Muscle of back (tissue), 11 donors: ENCODE data around the gene FAM110A. TPM values are rescaled to one million over a fixed set of nuclear protein-coding genes. Genes with fewer than 3 reads are reported as not detected.
"Not testable (repeated sequence)": the region's sequence is repeated elsewhere in the genome, so short reads cannot be mapped to it uniquely, and the experiment has no call there.

Experiments used
- DNase-seq, 3 donors: peaks; one replicate each; pipeline versions ENCODE4 v3.0.0 to v3.0.0-alpha.2; 2013
- polyA plus RNA-seq, 10 donors: library from polyadenylated mRNA; unstranded; fragments of 120-200 nt; gene quantifications; one replicate each; pipeline ENCODE4 v1.2.1, GENCODE V29; 2013; ENCODE audit not compliant: insufficient read length in 10 of 10

FAM110A gene
- polyA plus RNA-seq, 10 donors, result 8.3 to 21.4 (median 12.3) TPM

DNA sequence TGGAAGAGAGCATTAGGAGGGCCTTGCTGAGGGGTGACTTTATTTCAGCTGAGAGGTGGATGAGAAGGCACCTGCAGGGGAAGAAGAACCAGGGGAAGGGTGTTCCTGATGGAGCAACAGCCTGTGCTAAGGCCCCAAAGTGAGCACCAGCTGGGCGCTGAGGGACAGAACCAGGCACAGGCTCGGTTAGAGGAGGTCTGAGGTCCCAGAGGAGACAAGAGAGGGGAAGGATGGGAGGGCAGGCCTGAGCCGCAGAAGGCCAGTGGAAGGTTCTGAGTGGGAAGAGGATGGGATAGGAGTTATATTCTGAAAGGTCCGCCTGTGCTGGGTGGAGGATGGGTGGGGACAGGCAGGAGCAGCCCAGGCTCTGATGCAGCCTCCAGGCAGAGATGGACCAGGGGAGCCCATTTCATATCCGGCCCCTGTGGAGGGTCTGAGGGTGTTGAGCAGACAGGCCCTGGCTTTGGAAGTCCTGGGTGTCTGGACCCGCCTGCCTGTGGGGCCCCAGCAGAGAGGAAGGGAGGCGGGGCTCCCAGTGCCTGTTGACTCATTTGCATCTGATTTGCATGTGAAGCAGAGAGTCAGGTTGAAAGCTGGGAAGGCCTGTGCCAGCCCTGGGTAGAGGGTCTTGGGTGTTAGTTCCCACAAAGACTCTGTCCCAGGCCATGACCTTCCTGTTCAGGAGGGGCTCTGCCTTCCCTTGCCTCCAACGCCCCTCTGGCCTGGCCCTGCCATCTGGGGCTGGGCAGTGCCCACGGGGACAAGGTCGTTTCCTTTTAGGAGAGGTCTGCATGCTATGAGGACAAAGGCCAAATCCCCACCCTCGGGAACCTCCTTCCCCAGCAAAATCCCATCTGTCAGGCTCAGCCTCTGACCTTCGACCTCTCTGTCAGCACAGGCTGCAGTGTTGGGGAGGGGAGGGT is 10.6 kb upstream of the FAM110A start:
- no peak for DNase-seq

DNA sequence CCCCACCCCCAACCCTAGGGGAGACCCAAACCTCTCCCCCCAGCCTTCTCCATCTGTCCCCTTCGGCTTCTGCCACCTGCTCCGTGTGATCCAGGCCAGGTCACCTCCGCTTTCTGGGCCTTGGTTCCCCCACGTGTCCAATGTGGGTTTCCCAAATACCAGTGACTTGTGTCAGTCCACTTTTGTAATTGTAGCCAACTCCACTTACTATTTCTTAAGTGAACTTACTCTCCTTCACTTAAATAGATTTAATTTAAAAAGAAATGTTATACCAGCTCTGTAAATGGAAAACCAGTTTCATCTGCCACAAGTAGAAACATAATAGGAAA is 10.0 kb upstream of the FAM110A start:
- no peak for DNase-seq

DNA sequence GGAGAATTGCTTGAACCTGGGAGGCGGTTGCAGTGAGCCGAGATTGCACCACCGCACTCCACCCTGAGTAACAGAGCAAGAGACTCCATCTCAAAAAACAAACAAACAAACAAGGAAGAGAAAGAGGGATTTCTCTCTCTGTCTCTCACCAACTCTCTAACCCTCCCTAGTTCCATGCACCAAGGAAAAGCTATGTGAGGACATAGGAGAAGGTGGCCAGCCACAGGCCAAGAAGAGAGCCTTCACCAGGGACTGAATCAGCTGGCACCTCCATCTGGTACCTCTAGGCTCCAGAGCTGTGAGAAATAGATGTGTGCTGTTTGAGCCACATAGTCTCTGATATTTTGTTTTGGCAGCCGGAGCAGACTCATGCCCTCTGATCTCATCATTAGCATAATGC is 9.0 kb upstream of the FAM110A start:
- DNase-seq, result no peak

DNA sequence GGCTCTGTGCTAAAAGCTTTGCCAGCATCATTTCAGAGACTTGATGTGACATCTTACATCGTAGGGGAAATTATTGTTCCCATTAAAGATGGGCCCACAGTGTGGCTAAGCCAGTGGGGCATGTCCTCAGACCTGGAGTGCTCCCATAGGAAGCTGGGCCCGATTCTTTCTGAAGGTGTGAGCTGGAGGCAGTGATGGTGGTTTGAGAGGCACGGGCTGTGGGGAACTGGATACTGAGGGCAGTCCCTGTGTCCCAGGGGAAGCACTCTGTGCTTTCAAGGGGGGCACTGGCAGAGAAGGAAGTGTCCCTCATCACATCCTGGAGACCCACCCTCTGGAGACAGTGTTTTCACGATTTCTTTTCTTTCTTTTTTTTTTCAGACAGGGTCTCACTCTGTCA is 8.6 kb upstream of the FAM110A start:
- no peak for DNase-seq

DNA sequence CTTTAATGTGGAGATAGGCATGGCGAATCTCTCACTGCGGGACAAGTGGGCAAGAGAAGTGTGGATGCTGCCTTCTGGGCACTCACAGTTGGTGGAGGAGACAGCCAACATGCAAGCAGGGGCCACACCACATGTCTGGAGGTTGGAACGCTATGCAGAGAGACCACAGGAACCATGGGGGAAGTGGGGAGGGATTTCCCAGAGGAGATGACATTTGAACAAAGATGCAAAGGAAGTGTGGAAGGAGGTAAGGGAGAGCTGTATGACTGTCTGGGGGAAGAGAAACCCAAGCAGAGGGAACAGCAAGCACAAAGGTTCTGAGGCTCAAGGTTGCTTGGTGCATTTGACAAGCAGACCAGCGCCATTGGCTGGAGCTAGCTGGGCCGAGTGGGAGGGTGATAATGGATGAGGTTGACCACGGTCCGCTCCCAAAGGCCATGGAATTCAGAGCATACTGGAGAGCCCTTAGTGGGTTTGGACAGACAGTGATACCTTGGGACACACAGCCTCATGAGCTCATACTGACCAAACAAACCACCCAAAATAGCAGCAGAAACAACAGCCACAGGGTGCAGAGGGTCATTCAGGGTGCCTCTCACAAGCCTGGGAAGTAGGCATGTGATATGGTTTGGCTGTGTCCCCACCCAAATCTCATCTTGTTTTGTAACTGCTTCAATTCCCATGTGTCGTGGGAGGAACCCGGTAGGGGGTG is 7.6 kb upstream of the FAM110A start:
- no peak for DNase-seq

DNA sequence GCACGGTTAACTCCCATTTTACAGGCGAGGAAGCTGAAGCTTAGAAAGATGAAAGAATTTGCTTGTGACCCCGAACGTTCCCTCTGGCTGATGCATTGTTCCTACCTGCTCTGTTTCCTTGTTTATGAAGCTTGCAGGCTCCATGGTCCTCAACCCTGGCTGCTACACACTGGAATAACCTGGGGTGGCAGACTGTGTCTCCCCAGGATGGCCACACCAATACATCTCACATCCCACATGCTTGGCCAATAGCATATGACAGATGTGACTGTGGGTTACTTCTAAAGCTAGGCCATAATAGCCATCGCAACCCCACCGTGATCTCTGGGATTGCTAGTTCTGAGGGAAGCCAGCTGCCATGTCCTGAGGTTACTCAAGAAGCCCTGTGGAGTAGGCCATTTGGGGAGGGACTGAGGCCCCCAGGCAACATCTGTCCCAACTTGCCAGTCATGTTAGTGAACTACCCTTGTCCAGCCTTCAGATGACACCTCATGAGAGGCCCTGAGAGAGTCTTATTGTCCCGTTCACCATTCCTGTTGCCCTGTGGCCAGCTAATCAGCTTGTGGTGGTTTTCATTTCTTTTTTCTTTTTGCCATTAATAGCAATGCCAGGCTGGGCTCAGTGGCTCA is 6.7 kb upstream of the FAM110A start:
- DNase-seq, result no peak

DNA sequence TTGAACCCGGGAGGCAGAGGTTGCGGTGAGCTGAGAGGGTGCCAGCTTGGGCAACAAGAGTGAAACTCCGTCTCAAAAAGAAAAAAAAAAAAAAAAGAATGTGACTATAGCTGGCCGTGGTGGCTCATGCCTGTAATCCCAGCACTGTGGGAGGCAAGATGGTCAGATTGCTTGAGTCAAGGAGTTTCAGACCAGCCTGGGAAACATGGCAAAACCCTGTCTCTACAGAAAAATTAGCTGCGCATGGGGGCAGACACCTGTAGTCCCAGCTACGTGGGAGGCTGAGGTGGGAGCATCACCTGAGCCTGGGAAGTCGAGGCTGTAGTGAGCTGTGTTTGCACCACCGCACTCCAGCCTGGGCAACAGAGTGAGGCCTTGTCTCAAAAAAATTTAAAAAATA is 5.5 kb upstream of the FAM110A start:
- DNase-seq, result not testable (repeated sequence)

DNA sequence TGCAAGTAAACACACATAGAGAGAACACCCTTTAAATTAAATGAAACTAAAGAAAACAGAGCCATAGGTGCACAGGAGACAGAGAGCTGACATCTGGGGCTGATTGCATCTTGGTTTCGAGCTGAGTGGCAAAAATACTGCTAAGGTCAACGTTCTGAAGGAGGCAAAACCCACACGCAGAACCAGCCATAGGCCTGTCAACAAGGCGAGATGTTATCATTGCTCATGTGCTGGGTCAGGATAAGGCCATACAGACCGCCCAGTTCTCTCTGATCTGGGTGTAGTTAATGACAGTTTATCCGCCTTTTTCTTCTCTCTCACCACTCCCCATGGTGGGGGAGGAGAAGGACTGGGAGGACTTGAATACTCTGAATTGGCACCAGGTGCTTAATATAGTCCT is 4.5 kb upstream of the FAM110A start:
- no peak for DNase-seq

DNA sequence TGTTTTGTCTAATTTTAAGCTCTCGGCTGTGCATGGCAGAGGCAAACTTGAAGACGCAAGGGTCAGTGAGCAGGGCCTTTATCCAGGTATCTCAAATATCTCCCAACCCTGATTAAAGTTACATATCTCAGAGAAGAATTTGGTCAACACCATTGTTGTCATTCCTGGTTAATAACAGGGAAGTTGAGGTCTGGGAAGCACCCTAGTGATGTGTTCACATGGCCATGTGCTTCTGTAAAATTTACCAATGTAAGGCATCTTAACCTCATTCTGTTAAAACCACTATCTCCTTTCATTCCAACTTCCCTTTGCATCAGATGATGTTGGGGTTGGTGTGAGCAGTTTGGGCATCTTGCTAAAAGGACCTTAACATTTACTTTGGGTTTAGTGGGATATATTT is 4.0 kb upstream of the FAM110A start:
- no peak for DNase-seq

DNA sequence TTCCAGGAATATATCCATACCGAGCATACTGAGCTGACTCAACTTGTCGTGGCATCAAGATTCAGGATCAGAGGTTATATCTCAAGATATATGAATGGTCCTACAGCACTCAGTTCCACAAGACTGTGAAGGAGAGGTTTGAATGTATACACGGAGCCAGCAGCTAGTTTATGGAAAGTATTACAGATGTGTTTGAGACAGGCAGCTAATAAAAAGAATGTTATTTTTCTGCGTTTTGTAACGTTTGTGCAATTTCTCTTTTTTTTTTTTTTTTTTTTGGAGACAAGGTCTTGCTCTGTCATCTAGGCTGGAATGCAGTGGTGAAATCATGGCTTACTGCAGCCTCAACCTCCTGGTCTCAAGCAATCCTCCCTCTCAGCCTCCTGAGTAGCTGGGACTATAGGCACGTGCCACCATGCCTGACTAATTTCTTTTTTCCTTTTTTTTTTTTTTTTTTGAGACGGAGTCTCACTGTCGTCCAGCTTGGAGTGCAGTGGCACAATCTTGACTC is 3.4 kb upstream of the FAM110A start:
- DNase-seq, result no peak

DNA sequence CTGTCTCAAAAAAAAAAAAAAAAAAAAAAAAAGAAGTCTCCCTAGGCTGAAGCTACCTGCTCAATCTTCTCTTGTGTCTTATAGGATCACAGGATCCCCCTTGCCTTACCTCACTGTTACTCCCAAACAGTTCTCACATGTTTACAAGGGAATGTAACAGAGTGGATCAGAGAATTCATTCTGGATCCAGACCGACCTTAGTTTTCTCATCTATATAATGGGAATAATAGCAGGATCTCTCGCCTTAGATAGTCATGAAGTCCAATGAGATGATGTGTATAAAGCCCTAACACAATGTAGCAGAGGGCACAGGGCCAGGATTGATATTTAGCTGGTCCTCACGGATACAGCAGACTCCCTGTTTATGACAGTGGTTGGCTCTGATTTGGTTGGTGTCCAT is 2.3 kb upstream of the FAM110A start:
- no peak for DNase-seq

DNA sequence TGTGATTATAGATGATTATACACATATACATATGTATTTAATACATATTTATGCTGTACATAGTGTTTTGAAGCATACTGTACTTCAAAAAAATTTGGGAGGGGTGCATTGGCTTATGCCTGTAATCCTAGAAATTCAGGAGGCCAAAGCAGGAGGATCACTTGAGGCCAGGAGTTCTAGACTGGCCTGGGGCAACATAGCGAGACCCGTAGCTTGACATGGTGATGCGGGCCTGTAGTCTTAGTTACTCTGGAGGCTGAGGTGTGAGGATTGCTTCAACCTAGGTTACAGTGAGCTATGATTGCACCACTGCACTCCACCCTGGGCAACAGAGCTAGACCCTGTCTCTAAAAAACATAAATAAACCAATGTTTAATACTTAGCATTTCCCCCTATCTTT is 1.6 kb upstream of the FAM110A start:
- no peak for DNase-seq

DNA sequence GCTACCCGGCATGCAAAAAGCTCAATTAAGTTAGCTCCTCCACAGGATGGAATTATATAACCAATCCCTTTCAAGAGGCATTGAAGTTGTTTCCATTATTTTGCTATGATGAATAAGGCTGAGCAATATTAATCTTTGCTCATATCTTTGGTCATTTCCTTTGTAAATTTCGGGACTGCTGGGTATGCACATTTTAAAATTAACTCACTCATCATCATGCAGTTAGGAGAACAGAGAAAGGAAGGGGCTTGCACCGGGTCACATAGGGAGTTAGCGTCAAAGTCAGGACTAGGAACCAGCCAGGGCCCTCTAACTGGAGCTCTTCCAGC is 430 bp upstream of the FAM110A start:
- no peak for DNase-seq

DNA sequence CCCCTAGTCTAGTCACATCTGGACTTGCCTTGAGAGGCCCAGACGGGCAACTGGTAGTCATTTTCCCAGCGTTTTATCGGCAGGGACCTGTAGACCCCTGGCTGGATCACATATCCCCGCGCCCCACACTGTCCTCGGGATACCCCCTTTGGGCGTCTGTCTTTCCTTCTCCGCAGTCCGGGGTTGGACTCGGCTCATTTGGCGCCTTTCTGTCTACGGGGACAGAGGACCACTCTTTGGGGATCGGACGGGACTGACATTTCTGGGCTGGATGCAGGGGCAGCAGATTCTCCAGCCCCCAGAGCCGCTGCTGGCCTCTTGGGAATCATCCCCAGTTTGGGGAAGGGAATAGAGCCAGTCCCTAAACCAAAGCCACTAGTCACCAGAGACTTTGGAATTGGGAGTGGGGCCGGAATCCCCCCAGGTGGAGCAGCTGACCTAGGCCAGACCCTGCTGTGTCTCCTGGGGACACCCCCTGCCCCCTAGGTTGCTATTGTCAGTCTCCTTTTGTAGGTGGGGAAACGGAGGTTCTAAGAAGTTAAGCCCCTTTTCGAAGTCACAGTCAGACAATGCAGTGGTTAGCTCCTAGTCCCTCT is 734 bp downstream of the FAM110A start:
- DNase-seq, result no peak

DNA sequence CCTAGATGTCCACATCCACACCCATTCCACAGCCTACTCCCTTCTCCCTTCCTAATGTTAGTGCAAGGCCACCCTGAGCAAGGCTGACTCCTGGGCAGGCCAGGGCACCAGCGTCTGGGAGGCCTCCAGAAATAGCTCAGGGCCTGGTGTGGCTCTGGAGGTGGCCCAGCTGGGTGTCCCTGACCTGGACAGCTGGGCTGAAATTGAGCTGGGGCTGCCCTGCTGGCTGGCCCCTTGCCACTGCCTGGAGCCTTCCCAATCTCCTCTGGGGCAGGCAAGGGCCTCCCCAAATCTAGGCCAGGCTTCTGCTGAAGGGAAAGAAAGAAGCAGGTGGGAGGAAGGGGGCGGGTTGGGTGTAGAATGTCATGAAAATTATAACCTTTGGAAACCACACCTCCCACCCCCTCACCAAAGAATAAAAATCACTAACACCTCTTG is 2.1 kb downstream of the FAM110A start:
- DNase-seq, result peak; percentile 58 to 62 (median 59)

DNA sequence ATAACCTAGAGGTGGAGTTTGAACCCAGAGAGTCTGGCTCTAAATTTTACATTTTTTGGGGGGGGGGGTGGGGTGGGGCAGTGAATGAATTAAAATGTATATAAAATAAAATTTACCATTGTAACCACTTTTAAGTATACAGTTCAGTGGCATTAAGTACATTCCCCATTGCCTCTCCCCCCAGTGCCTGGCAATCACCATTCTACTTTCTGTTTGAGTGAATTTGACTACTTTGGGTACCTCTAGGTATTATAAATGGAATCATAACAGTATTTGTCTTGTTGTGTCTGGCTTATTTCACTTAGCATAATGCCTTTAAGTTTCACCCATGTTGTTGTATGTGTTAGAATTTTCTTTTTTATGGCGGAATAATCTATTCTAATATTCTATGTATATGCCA is 2.7 kb downstream of the FAM110A start:
- DNase-seq, result no peak

DNA sequence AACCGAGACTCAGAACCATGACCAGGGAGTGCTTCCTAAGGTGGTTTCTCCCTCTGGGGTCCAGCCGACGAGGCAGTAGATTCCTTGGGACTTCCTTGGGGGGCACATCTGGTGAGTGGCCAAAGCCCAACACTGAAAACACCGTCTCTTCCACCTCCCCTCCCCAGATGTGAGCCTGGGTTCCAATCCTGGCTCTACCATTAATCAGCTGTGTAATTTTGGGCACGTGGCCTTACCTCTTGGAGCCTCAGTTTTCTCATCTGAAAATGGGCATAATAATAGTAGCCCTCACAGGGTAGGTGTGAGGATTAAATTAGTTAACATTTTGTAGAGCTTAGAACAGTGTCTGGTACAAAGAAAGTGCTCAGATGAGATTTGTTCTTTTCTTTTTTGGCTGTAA is 5.5 kb downstream of the FAM110A start:
- no peak for DNase-seq

DNA sequence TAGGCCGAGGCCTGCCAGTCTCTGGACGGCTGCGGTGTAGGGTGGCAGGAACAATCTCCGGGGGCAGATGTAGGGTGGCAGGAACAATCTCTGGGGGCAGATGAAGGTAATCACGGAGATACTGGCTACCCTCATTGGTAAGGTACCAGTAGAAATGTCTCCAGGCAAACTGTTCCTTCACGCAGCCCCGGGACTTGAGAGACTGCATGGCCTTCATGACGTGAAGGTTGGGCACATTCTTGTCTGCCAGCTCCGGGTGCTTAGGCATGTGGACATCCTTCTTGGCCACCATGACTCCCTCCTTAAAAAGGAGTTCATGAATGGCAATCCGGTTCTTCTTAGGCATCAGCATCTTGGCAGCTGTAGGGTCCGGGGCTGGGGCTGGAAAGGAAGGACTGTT is 6.1 kb downstream of the FAM110A start:
- DNase-seq, result no peak

DNA sequence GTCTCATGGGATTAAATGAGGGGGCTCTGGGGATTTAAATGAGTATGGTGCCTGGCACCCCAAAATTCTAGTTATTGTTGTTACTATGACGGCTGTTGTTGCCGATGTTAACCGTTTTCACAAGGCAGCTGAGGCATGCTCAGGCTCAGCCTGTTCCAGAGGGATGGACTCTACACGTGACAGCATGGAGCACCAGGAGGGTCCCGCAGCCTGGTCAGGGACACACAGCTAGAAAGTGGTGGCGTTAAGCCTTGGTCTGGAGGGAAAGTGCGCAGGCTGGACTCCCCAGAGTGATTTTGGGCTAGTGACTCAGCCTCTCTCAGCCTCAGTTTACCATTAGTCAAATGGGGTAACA is 7.0 kb downstream of the FAM110A start:
- DNase-seq, result no peak

DNA sequence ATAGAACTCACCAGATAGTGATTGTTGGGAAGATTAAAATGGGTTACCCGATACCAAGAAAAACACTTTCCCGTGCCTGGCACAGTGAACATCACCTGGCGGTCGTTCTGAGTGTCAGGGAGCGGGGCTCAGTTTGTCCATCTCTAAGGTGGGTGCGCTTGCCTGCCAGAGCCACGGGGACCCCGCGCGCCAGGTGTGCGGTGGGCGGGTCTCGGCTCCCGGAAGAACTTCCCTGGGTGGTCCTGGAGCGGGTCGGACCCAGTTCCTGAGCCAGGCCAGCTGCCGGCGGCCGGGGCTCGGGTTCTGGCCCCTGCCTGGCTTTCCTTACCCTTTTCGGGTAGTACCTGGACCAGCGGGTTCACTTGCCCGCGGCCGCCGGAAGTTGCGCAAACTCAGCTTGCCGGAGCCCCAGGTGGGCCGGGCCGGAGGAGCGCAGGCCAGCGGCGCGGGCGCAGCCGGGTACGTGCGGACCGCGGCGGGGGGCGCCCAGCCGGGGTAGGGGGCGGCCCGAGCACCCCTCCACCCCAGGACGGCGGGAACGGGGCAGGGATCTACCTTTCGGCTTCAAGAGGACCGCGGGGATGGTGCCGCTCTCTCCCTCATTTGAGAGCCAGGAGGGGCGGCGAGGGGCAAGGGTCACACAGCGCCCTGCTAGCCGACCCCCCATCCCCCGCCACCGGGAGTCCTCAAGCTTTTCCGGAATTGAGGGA is 7.5 kb downstream of the FAM110A start:
- DNase-seq, result no peak

DNA sequence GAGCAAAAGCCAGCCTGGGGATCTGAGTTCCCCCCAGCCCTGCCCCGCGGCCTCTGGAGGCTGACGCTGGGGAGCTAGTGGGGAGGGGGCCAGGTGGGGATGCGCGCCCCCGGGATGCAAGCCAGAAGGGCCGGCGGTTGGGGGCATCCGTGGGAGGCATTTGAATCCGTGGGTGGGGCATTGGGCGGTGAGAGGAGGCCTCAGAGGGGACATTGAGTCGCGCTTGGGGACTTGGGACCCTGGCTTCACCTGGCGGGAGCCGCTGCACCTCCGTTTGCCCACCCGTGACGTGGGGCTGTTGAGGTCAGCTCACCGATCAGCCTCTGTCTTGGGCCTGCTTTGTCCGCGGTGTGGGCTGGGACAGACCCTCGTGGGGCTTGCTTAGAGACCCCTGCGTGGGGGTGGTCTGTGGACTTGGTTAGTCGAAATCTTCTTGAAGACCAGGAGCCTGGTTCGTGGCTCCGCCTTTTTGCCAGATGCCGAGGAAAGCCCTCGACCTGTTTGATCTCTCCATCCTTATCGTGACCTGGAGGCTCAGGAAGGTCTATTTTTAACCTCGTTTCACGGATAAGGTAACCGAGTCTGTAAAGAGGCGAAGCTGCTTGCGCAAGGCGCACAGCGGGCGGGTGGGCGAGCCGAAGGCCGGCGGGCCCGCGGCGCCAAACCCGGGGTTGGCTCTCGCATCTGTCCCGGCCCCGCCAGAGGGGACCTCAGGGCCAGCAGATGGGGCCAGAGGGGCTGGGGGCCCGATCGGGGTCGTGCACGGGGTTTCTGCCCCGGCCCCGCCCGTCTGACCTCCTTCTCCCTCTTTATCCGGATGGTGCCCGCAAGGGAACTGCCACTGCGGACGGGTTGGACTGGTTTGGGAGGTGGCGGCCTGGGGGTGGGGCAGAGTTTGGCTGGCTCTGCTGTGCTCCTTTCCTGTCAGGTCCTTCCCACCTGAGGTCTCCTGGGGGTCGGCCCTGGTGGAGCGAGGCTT is 8.3 kb downstream of the FAM110A start:
- no peak for DNase-seq
